OCI-LY1 (cell line): ENCODE measurements around the gene PCDHGA1.
"Not testable (repeated sequence)": the region's sequence is repeated elsewhere in the genome, so short reads cannot be mapped to it uniquely, and the experiment has no call there.

Experiments
- H2AFZ ChIP-seq: fragments of 200-600 bp; sonication (generic), shearing (Covaris generic); 2 replicates; pipeline ENCODE4 v1.6.0; 2014; ENCODE audit warnings: antibody characterized with exemption, mild to moderate bottlenecking, low read length
- H3F3A ChIP-seq: fragments of 200-600 bp; sonication (generic), shearing (Covaris generic); 2 replicates; pipeline ENCODE4 v1.6.0; 2014; ENCODE audit warnings: mild to moderate bottlenecking, antibody characterized with exemption, low read length, moderate library complexity; ENCODE audit not compliant: insufficient read depth
- H3K27ac ChIP-seq: fragments of 200-600 bp; sonication (generic); 2 replicates; pipeline ENCODE4 v1.5.1; 2014; ENCODE audit warnings: low read length, mixed run types, mild to moderate bottlenecking, low read depth; ENCODE audit not compliant: poor library complexity, severe bottlenecking
- H3K27me3 ChIP-seq: fragments of 200-600 bp; sonication (generic); 2 replicates; pipeline ENCODE4 v1.6.0; 2014; ENCODE audit warnings: antibody characterized with exemption, mild to moderate bottlenecking, low read length, moderate library complexity; ENCODE audit not compliant: insufficient read depth
- H3K36me3 ChIP-seq: fragments of 200-600 bp; sonication (generic); 2 replicates; pipeline ENCODE4 v1.6.1; 2014; ENCODE audit warnings: mild to moderate bottlenecking, antibody characterized with exemption, low read length, moderate library complexity, mixed read lengths; ENCODE audit not compliant: insufficient read depth
- H3K4me1 ChIP-seq: fragments of 200-600 bp; sonication (generic); 2 replicates; pipeline ENCODE4 v1.5.1; 2014; ENCODE audit warnings: mild to moderate bottlenecking, low read length, moderate library complexity; ENCODE audit not compliant: insufficient read depth, severe bottlenecking
- H3K4me2 ChIP-seq: fragments of 200-600 bp; sonication (generic), shearing (Covaris generic); 2 replicates; pipeline ENCODE4 v1.6.1; 2014; ENCODE audit warnings: low read length
- H3K4me3 ChIP-seq: fragments of 200-600 bp; sonication (generic); 2 replicates; pipeline ENCODE4 v1.5.1; 2014; ENCODE audit warnings: low read length, low read depth, mild to moderate bottlenecking, mixed read lengths; ENCODE audit not compliant: poor library complexity, severe bottlenecking
- H3K79me2 ChIP-seq: fragments of 200-600 bp; shearing (Covaris generic); 2 replicates; pipeline ENCODE4 v1.6.1; 2016; ENCODE audit warnings: mixed run types, low read length, mixed read lengths; ENCODE audit not compliant: insufficient read depth
- H3K9ac ChIP-seq: fragments of 200-600 bp; sonication (generic), shearing (Covaris generic); 2 replicates; pipeline ENCODE4 v1.6.1; 2014; ENCODE audit warnings: mild to moderate bottlenecking, low read length, mixed read lengths
- H3K9me2 ChIP-seq: fragments of 200-600 bp; sonication (generic), shearing (Covaris generic); 2 replicates; pipeline ENCODE4 v1.6.1; 2014; ENCODE audit warnings: low read depth, mild to moderate bottlenecking, low read length, mixed read lengths
- H3K9me3 ChIP-seq: fragments of 200-600 bp; shearing (Covaris generic); 2 replicates; pipeline ENCODE4 v1.6.1; 2014; ENCODE audit warnings: low read length, mixed read lengths
- H4K20me1 ChIP-seq: fragments of 200-600 bp; sonication (generic), shearing (Covaris generic); 2 replicates; pipeline ENCODE4 v1.6.0; 2016; ENCODE audit warnings: mild to moderate bottlenecking, low read length; ENCODE audit not compliant: insufficient read depth
- EZH2 ChIP-seq: fragments of 200-600 bp; sonication (generic), shearing (Covaris generic); IDR thresholded peaks from 2 replicates; pipeline ENCODE4 v1.8.0; 2017; ENCODE audit warnings: borderline replicate concordance, mixed run types, mild to moderate bottlenecking, antibody characterized with exemption, low read length, moderate library complexity, mixed read lengths
- TF ChIP-seq, protein P1 (sequence below): fragments of 200-600 bp; sonication (generic), shearing (Covaris generic); IDR thresholded peaks from 2 replicates; pipeline ENCODE4 v1.5.1; 2017; ENCODE audit warnings: mild to moderate bottlenecking, antibody characterized with exemption, low read length, moderate library complexity, mixed read lengths

Gene PCDHGA1

DNA sequence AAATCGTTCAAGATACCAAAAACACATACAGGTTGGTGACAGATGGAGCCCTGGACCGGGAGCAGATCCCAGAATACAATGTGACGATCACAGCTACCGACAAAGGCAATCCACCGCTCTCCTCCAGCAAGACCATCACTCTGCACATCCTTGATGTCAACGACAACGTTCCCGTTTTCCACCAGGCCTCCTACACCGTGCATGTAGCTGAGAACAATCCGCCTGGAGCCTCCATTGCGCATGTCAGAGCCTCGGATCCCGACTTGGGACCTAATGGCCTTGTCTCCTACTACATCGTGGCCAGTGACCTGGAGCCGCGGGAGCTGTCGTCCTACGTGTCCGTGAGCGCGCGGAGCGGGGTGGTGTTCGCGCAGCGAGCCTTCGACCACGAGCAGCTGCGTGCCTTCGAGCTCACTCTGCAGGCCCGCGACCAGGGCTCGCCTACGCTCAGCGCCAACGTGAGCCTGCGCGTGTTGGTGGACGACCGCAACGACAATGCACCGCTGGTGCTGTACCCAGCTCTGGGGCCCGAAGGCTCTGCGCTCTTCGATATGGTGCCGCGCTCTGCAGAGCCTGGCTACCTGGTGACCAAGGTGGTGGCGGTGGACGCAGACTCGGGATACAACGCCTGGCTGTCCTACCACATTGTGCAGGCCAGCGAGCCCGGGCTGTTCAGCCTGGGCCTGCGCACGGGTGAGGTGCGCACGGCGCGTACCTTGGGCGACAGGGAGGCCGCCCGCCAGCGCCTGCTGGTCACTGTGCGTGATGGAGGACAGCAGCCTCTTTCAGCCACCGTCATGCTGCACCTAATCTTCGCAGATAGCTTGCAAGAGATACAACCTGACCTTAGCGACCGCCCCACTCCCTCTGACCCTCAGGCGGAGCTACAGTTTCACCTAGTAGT lies 41.5 kb downstream of the PCDHGA1 start:
- no peak for TF ChIP-seq EZH2
- TF ChIP-seq, protein P1, sequence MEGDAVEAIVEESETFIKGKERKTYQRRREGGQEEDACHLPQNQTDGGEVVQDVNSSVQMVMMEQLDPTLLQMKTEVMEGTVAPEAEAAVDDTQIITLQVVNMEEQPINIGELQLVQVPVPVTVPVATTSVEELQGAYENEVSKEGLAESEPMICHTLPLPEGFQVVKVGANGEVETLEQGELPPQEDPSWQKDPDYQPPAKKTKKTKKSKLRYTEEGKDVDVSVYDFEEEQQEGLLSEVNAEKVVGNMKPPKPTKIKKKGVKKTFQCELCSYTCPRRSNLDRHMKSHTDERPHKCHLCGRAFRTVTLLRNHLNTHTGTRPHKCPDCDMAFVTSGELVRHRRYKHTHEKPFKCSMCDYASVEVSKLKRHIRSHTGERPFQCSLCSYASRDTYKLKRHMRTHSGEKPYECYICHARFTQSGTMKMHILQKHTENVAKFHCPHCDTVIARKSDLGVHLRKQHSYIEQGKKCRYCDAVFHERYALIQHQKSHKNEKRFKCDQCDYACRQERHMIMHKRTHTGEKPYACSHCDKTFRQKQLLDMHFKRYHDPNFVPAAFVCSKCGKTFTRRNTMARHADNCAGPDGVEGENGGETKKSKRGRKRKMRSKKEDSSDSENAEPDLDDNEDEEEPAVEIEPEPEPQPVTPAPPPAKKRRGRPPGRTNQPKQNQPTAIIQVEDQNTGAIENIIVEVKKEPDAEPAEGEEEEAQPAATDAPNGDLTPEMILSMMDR: no peak
- H2AFZ ChIP-seq: no peak overlapping the region
- no peaks in the 10 kb centered on the region for H3F3A ChIP-seq
- H3K9me3 ChIP-seq: peaks cover 23% of the 10 kb centered on the region
- no peaks in the 10 kb centered on the region for H3K36me3 ChIP-seq
- no peaks in the 10 kb centered on the region for H3K27me3 ChIP-seq
- H3K9ac ChIP-seq: no peak overlapping the region
- no peaks in the 10 kb centered on the region for H3K79me2 ChIP-seq
- H3K27ac ChIP-seq: no peak overlapping the region
- no peaks in the 10 kb centered on the region for H4K20me1 ChIP-seq
- H3K4me3 ChIP-seq: no peak overlapping the region
- H3K4me1 ChIP-seq: no peaks in the 10 kb centered on the region
- no peaks in the 10 kb centered on the region for H3K9me2 ChIP-seq
- H3K4me2 ChIP-seq: no peak overlapping the region

DNA sequence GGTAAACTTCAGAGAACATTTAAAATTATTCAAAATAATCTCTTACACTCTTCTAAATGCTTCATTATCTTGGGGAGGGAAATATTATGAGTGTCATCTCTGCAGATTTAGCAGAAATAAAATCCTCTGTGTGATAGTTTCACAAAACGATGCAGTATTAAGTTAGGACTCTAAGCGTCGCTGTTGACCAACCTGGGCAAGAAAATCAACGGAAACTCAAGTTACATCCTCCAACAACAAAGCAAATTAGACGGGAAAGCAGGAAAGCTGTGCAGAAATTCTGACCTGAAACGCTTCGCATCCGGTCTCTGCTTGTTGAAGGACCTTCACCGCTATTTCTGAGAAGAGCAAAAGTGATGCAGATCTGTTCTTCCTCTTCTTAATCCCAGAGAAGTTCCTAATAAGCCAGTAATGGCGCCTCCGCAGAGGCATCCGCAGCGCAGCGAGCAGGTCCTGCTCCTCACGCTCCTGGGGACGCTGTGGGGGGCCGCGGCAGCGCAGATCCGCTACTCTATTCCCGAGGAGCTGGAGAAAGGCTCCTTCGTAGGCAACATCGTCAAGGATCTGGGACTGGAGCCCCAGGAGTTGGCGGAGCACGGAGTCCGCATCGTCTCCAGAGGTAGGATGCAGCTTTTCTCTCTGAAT lies 43.5 kb downstream of the PCDHGA1 start, which contains the start of gene PCDHGA6:
Gene PCDHGA6 (plus strand): TSS at position 219 of the 645 bp plus-strand sequence. CDS start 193 bp downstream, at position 412.
- Histone ChIP-seq H3K4me3 (no peak within 1 kb of the TSS), H4K20me1 (no peaks in the 10 kb centered on the region)

DNA sequence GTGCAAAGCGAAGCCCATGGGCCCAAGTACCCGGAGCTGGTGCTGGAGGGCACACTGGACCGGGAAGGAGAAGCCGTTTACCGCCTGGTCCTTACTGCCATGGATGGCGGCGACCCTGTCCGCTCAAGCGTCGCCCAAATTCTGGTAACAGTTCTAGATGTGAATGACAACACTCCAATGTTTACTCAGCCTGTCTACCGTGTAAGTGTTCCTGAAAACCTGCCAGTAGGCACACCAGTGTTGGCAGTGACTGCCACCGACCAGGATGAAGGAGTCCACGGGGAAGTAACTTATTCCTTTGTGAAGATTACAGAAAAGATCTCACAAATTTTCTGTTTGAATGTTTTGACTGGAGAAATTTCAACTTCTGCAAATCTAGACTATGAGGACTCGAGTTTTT lies 44.3 kb downstream of the PCDHGA1 start:
- Histone ChIP-seq H3K4me1 (no peaks in the 10 kb centered on the region), H3K9ac (no peak overlapping the region), H3K79me2 (no peaks in the 10 kb centered on the region), H4K20me1 (no peaks in the 10 kb centered on the region), H3K9me3 (peaks cover 19% of the 10 kb centered on the region), H3K27ac (no peak overlapping the region), H3F3A (0 out of 2 replicates have a peak, but pooled peaks cover 3% of the 10 kb centered on the region), H3K27me3 (no peaks in the 10 kb centered on the region), H2AFZ (no peak overlapping the region), H3K4me2 (no peak overlapping the region), H3K36me3 (no peaks in the 10 kb centered on the region), H3K4me3 (no peak overlapping the region), H3K9me2 (no peaks in the 10 kb centered on the region)
- TF ChIP-seq EZH2: no peak
- TF ChIP-seq, protein P1: no peak

More for the DNA sequence above, 43.5 kb downstream of the PCDHGA1 start, which contains the start of gene PCDHGA6:
- no peak within 1 kb of the TSS for H3K4me2 ChIP-seq
- H3K27me3 ChIP-seq: no peaks in the 10 kb centered on the region
- no peaks in the 10 kb centered on the region for H3K4me1 ChIP-seq
- H3K79me2 ChIP-seq: no peaks in the 10 kb centered on the region
- H3K9me2 ChIP-seq: no peaks in the 10 kb centered on the region
- H3K9ac ChIP-seq: no peak within 1 kb of the TSS
- no peak for TF ChIP-seq EZH2
- TF ChIP-seq, protein P1: peak; percentile 18; the same call in 1 of the 2 replicates
- 0 out of 2 replicates have a peak, but pooled peaks cover 3% of the 10 kb centered on the region for H3F3A ChIP-seq
- no peak within 1 kb of the TSS for H2AFZ ChIP-seq
- peaks cover 19% of the 10 kb centered on the region for H3K9me3 ChIP-seq
- H3K36me3 ChIP-seq: no peaks in the 10 kb centered on the region
- no peak within 1 kb of the TSS for H3K27ac ChIP-seq

DNA sequence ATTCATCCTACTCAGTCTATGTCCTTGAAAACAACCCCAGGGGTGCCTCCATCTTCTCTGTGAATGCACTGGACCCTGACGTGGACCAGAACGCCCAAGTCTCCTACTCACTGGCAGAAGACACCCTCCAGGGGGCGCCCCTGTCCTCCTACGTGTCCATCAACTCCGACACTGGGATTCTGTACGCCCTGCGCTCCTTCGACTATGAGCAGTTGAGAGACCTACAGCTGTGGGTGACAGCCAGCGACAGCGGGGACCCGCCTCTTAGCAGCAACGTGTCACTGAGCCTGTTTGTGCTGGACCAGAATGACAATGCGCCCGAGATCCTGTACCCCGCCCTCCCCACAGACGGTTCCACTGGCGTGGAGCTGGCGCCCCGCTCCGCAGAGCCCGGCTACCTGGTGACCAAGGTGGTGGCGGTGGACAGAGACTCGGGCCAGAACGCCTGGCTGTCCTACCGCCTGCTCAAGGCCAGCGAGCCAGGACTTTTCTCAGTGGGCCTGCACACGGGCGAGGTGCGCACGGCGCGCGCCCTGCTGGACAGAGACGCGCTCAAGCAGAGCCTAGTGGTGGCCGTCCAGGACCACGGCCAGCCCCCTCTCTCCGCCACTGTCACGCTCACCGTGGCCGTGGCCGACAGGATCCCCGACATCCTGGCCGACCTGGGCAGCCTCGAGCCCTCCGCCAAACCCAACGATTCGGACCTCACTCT lies 45.3 kb downstream of the PCDHGA1 start:
- not testable (repeated sequence) for H3K27ac ChIP-seq, H3K27me3 ChIP-seq, H3K79me2 ChIP-seq, H3K36me3 ChIP-seq, H3K4me3 ChIP-seq, H3K9me2 ChIP-seq, H3K4me2 ChIP-seq, H3K4me1 ChIP-seq, H3F3A ChIP-seq, H3K9ac ChIP-seq, H4K20me1 ChIP-seq, H2AFZ ChIP-seq
- H3K9me3 ChIP-seq: peaks cover 19% of the 10 kb centered on the region
